Pancreas (tissue), 10 donors: Measurements from ENCODE around the gene NBEAL2. TPM values are rescaled to one million over a fixed set of nuclear protein-coding genes. Genes with fewer than 3 reads are reported as not detected.
A peak's percentile ranks its signal among the peaks of the same experiment; 100 is the strongest.

Experiments used
- ATAC-seq, 4 donors: fragments of 200-7000 bp; cut with Tn5 transposase; one replicate each; pipeline versions ENCODE4 v1.8.0 to v1.9.1; 2020; ENCODE audit warnings: mild to moderate bottlenecking in 4 of 4, moderate library complexity in 4 of 4
- DNase-seq, 6 donors: peaks; one replicate each; pipeline ENCODE4 v3.0.0-alpha.2; 2020
- FAIRE-seq: peaks from 2 replicates; lab custom pipeline; 2012; peaks lifted over from hg19 to GRCh38; lab: Jason Lieb, UNC
- H3K27ac ChIP-seq, 4 donors: fragments of 200-600 bp; sonication (generic); 1 replicate in 3 of 4; 2 replicates in 1 of 4; pipeline versions ENCODE4 v1.5.0 to v1.8.0; 2020
- H3K27me3 ChIP-seq, 4 donors: fragments of 200-600 bp; one replicate each; pipeline ENCODE4 v1.8.0; 2021
- H3K36me3 ChIP-seq, 3 donors: fragments of 200-600 bp; sonication (generic) in 1 of 3; one replicate each; pipeline versions ENCODE4 v1.5.0 to v1.8.0; 2020 to 2021
- H3K4me1 ChIP-seq, 3 donors: fragments of 200-600 bp; one replicate each; pipeline ENCODE4 v1.8.0; 2021
- H3K4me3 ChIP-seq, 4 donors: fragments of 200-600 bp; sonication (generic) in 2 of 4; one replicate each; pipeline versions ENCODE4 v1.5.0 to v1.8.0; 2020 to 2021
- H3K9me3 ChIP-seq, 4 donors: fragments of 200-600 bp; one replicate each; pipeline ENCODE4 v1.8.0; 2021
- WGBS, 2 donors: extraction: QIAGEN DNeasy Blood & Tissue Kit; methylation state at CpG; one replicate each; pipeline ENCODE4 v1.1.7; 2013; 5-methylcytosine and 5-hydroxymethylcytosine counted together
- intact Hi-C, 3 donors: fragments of 100-400 bp; cut with DNase I; formaldehyde crosslinking; loops; one replicate each; pipeline versions ENCODE4 v1.11.1 to v1.14.2; 2022
- polyA plus RNA-seq, 2 donors: library from polyadenylated mRNA; stranded (reverse); fragments of 200-250 nt; gene quantifications; one replicate each; pipeline ENCODE4 v1.2.3, GENCODE V29; 2013
- total RNA-seq, 6 donors: library from RNA; stranded (reverse); fragmentation: NEBNext Ultra II Directional in 4 of 6; extraction: Animal tissue kit (Norgen Biotek cat#: 25700) in 4 of 6; gene quantifications; one replicate each; pipeline versions ENCODE4 v1.2.1 to v1.2.4, GENCODE V29; 2021 to 2023
- TF ChIP-seq, protein P1 (sequence below), 4 donors: fragments of 200-600 bp; sonication (generic) in 3 of 4; IDR thresholded peaks; one replicate each; pipeline versions ENCODE4 v1.5.0 to v1.8.0; 2021; ENCODE audit warnings: antibody characterized with exemption in 4 of 4
- donor health status: healthy with polysubstance abuse.
- donor health status: DM: no; HTN: no; CAD: no; lungs with moderate emphysema.
- donor health status: DM: no; HTN: no; CAD: no.
- donor health status: control.
- donor health status: control.
- donor health status: Bipolar disorder and iron deficiency.
- donor health status: DM: yes; HTN: yes; CAD: no.
- donor health status: DM: no; HTN: no; CAD: no.
- donor health status: DM: no; HTN: no; CAD: no.
- donor health status: DM: yes; HTN: yes; CAD: no.

Gene NBEAL2
- total and polyA plus RNA-seq, 8 donors: 30.6 to 265 (median 46.0) TPM

DNA sequence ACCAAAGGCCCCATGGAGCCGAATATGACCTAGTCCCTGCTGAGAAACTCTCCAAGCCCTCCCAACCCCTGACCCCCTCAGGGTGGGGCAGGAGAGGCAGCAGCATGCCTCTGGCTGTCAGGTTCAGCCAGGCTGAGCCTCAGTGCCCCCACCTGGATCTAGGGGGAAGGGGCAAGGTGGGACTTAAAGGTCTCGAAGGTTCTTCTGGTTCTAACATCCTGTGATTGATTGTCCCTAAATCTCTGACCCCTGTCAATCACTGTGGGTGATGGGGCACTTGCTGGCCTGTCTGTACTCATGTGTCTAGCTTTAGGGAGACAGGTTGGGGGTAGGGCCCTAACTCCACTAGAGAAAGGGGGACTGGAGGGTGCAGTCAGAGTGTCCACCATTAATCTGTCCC is 13.8 kb downstream of the NBEAL2 start:
- no peak for ATAC-seq
- Histone ChIP-seq H3K4me3 (no peak overlapping the region), H3K36me3 (peaks cover 0 to 26% (median 0%) of the 10 kb centered on the region in 3 donors), H3K9me3 (no peaks in the 10 kb centered on the region), H3K4me1 (no peaks in the 10 kb centered on the region), H3K27me3 (no peaks in the 10 kb centered on the region), H3K27ac (no peak overlapping the region)
- intact Hi-C loops: no loop called here
- WGBS, 2 donors: 58 to 69% methylated on average over 2 of the region's 2 CpGs
- peak in 1 of 6 donors; percentile 32 for DNase-seq
- TF ChIP-seq, protein P1, sequence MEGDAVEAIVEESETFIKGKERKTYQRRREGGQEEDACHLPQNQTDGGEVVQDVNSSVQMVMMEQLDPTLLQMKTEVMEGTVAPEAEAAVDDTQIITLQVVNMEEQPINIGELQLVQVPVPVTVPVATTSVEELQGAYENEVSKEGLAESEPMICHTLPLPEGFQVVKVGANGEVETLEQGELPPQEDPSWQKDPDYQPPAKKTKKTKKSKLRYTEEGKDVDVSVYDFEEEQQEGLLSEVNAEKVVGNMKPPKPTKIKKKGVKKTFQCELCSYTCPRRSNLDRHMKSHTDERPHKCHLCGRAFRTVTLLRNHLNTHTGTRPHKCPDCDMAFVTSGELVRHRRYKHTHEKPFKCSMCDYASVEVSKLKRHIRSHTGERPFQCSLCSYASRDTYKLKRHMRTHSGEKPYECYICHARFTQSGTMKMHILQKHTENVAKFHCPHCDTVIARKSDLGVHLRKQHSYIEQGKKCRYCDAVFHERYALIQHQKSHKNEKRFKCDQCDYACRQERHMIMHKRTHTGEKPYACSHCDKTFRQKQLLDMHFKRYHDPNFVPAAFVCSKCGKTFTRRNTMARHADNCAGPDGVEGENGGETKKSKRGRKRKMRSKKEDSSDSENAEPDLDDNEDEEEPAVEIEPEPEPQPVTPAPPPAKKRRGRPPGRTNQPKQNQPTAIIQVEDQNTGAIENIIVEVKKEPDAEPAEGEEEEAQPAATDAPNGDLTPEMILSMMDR (IDR thresholded peaks at IDR 0.05): no peak
- FAIRE-seq: no peak

DNA sequence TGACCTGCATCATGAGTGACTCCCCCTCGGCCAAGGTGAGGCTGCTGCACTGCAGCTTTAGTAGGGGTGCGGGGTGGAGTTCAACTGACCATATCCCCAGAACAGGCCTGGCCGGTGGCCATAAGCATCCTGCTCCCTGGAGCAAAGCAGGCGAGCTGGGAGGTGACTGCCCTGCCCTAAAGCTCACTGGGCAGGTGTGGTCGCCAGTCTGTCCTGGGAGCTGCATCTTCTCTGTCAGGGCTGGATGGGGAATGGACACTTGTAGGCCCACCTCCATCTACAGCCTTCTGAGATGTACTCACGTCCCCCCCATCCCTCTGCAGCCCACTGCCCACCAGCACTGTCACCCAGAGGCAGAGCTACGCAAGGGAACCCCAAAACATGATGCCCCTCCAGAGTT is 14.5 kb downstream of the NBEAL2 start:
- Histone ChIP-seq H3K27me3 (no peaks in the 10 kb centered on the region), H3K4me1 (no peaks in the 10 kb centered on the region), H3K9me3 (no peaks in the 10 kb centered on the region), H3K27ac (no peak overlapping the region), H3K4me3 (no peak overlapping the region), H3K36me3 (peaks cover 0 to 25% (median 0%) of the 10 kb centered on the region in 3 donors)
- FAIRE-seq: no peak
- peak in 2 of 6 donors; percentile 32 to 45 for DNase-seq
- WGBS, 2 donors: 81 to 83% methylated on average over 7 of the region's 7 CpGs
- TF ChIP-seq, protein P1 (IDR thresholded peaks at IDR 0.05): no peak
- no peak for ATAC-seq
- intact Hi-C loops: no loop called here

DNA sequence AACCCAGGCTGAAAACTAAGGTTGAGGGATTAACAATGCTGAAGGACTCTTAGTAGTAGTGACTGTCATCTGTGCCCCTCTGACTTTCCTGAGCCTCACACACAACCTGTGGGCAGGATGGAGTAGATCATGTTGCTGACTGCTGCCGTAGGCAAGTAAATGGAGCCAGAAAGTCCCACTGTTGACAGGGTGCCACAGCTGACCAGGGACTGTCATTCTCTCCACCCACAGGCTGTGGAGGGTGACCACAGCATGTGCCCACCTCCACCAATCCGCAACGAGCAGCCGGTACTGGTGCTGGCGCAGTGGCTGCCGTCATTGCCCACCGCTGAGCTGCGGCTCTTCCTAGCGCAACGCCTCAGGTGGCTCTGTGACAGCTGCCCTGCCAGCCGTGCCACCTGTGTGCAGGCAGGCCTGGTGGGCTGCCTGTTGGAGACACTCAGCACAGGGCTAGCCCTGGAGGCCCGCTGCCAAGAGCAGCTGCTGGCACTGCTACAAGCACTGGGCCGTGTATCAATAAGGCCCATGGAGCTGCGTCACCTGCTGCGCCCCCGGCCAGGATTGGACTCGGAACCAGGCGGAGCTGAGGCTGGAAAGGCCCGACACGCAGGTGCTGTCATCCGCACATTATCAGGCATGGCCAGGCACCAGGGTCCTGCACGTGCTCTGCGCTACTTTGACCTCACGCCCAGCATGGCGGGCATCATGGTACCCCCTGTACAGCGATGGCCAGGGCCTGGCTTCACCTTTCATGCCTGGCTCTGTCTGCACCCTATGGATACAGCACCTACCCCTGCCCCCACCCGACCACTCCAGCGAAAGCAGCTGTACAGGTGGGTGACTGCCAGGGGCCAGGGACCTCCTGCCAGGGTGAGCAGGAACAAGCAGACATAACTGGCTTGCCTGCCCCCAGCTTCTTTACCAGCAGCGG is 15.6 kb downstream of the NBEAL2 start:
- no peak for ATAC-seq
- no peak for FAIRE-seq
- peak in 3 of 6 donors; percentile 36 to 66 (median 50) for DNase-seq

DNA sequence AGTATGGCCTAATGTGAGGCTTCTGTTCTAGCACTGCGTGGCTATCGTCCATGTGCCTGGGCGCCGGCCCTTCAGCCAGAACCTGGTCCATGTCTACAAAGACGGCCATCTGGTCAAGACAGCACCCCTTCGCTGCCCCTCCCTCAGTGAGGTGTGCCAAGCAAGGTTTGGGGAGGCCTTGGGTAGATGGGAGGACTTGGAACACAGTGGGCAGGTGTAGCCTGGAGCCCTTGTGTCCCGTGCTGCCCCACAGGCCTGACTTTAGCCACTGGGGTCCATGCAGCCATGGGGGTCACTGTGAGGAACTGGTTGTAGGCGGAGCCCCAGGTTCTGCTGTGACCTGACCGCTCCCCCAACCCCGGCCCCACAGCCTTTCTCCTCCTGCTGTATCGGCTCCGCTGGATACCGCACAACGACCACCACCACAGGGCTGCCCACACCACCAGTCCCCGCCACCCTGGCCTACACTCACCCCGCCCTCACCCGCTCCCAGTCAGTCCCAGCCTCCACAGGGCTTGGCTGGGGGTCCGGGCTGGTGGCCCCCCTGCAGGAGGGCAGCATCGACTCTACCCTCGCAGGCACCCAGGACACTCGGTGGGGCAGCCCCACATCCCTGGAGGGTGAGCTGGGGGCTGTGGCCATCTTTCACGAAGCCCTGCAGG is 16.6 kb downstream of the NBEAL2 start:
- DNase-seq: peak in 3 of 6 donors; percentile 36 to 76 (median 53)
- Histone ChIP-seq H3K9me3 (no peaks in the 10 kb centered on the region), H3K4me3 (no peak overlapping the region), H3K27ac (no peak overlapping the region), H3K27me3 (no peaks in the 10 kb centered on the region), H3K36me3 (peaks cover 0 to 20% (median 7%) of the 10 kb centered on the region in 3 donors), H3K4me1 (no peaks in the 10 kb centered on the region)
- FAIRE-seq: no peak
- WGBS, 2 donors: 89 to 91% methylated on average over 22 of the region's 22 CpGs
- ATAC-seq: no peak
- intact Hi-C loops: loop anchor here in 2 of 3 donors (5.0 kb wide), 2 partner anchors 69 to 74 kb away; no protein-coding TSS in a partner anchor
- TF ChIP-seq, protein P1 (IDR thresholded peaks at IDR 0.05): no peak

More for the DNA sequence above, 15.6 kb downstream of the NBEAL2 start:
- no peaks in the 10 kb centered on the region for H3K9me3 ChIP-seq
- H3K4me1 ChIP-seq: no peaks in the 10 kb centered on the region
- peaks cover 0 to 16% (median 0%) of the 10 kb centered on the region in 3 donors for H3K36me3 ChIP-seq
- intact Hi-C loops: loop anchor here in 2 of 3 donors (5.0 kb wide), 2 partner anchors 68 to 73 kb away; no protein-coding TSS in a partner anchor
- H3K4me3 ChIP-seq: no peak overlapping the region
- WGBS, 2 donors: 91 to 92% methylated on average over 29 of the region's 29 CpGs
- TF ChIP-seq, protein P1 (IDR thresholded peaks at IDR 0.05): no peak
- H3K27ac ChIP-seq: no peak overlapping the region
- H3K27me3 ChIP-seq: no peaks in the 10 kb centered on the region
